HG03139 (cell line): ENCODE measurements around the gene ZXDC.

Experiments
- ATAC-seq: cut with Tn5 transposase; IDR thresholded peaks from one replicate; pipeline ENCODE4 v1.9.1; 2021; ENCODE audit not compliant: unreplicated experiment

Gene ZXDC

GRCh38 chr3:126491221-126492013, 15.7 kb upstream of the ZXDC start:
- ATAC-seq, result no peak

GRCh38 chr3:126490619-126491018, 14.9 kb upstream of the ZXDC start:
- ATAC-seq, result no peak

GRCh38 chr3:126488886-126489569, 13.3 kb upstream of the ZXDC start:
- ATAC-seq, result no peak

DNA sequence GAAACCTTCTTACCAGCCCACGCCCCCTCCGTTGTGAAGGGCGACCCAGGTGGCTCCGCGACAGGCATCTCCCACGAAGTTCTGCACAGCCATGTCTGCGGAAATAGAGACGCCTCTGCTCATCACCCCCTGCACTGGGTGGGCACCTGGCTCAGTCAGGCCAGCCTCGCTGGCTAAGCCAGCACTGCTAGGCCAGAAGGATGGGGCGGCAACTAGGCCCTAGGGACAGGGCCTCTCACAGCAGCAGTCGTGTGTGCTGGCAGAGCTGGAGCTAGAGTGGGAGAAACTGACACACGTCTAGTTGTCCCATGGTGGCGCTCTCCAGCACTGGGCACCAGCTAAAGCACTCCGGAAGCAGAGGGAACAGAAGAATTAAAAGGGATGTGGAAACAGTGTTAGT, 12.5 kb upstream of the ZXDC start:
- no peak for ATAC-seq

GRCh38 chr3:126487151-126487771, 11.6 kb upstream of the ZXDC start:
- ATAC-seq, result no peak

DNA sequence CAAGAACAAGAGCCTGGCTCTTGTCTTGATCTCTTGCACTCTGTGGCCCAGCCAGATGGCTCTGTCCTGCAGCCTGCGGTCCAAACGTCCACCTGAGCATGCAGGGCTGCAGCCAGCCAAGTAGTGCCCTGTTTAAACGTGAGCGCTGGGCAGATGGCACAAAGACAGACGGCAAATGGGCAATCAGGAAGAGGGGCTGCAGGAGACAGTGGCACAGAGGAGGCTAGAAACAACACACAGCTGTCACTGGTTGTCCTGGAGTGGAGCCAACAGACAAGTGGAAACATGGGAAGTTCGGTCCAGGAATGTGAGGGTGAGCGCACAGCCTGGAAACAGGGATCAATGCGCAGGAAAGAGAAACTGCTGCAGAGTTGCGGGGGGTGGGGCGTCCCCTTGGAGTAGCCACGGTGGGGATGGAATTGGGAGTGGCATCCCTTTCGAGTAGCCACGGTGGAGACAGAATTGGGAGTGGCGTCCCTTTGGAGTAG, 10.7 kb upstream of the ZXDC start:
- no peak for ATAC-seq

DNA sequence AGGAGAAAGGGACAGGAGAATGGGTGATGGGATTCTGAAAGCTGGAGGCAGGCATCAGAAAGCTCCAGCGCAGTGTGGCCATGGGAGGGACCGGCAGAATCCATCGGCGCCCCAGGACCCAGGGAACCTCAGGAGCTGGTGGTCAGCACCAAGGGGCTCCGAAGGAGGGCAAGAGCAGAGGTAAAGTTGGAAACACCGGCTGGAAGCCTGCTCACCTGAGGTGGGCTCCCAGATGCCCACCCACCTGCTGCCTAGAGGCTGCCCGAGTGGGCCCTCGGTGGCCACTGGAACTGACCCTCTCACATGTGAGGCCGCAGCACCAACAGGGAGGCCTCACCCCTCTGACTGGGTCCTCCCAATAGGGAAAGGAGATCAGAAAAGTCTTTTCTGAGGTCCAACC, 10.3 kb upstream of the ZXDC start:
- no peak for ATAC-seq

- ATAC-seq, result no peak
Observed at GRCh38 chr3:126485176-126485897, 9.6 kb upstream of the ZXDC start.

- ATAC-seq, result no peak
Observed at GRCh38 chr3:126484662-126485061, 9.0 kb upstream of the ZXDC start.

GRCh38 chr3:126484148-126484547, 8.5 kb upstream of the ZXDC start:
- ATAC-seq, result no peak

- ATAC-seq, result no peak
Observed at GRCh38 chr3:126483321-126483761, 7.7 kb upstream of the ZXDC start.

GRCh38 chr3:126482503-126483255, 7.0 kb upstream of the ZXDC start:
- no peak for ATAC-seq

DNA sequence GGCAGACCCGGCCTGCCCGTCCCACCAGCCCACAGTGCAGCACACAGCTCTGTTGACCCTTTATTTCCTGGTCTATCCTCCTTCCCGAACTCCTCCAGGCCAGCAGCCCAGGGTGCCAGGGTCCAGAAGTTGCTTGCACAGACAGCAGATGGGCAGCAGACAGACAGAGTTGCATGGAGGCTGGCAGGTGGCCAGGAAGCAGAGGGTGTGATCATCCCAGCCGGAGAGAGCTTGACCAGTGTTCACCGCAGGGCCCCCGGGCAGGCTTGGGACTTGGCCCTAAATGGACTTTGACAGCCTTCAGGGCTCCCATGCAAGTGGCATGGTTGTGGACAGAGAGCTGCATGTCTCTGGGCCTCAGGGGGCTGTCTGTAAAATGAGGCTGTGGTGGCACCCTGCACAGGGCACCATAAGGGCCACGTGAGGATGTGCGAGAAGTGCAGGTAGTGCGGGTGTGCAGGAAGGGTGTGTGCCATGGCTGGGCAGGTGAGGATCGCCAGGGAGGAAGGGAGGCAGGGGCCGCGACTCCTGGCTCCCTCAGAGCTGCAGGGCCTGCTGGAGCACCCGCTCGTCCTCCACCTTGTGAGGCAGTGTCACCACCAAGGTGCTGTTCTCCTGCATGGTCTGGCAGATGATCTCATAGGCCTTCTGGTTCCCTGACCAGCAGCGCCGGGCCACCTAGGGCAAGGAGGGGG, 6.3 kb upstream of the ZXDC start:
- ATAC-seq, result no peak

DNA sequence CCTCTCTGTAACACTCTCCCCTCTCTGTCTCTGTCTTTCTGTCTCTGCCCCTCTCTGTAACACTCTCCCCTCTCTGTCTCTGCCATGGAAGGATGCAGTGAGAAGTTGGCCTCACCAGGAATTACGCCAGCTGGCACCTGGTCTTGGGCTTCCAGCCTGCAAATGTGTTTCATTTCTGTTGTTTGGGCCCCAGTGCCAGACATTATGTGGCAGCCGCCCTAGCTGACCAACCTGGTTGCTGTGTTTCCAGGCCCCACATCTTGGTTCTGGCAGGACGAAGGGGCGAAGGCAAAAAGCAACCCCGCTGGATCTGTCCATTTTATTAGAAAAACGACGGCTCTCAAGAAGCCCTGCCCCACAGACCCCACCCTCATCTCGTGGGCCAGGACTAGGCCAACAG, 5.2 kb upstream of the ZXDC start:
- no peak for ATAC-seq

DNA sequence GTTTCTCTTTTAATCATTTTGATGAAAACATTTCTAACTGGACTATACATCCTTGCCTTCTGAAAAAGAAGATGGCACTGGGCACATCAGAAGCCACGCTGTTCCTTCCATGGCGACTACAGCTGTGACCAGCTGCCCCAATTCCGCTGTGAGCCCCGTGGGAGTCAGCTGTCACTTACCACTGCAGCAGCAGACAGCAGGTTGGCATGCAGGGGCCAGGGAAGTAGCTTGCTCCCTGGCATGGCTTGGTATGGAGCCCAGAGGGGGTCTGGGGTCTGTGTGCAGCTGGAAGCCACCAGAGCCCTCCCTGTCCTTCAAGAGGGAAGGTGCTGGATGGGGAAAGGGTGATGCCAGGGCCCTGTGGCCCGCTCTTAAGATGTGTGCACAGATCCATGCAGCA, 4.5 kb upstream of the ZXDC start:
- ATAC-seq, result no peak

- no peak for ATAC-seq
Observed at GRCh38 chr3:126479642-126480041, 4.0 kb upstream of the ZXDC start.

DNA sequence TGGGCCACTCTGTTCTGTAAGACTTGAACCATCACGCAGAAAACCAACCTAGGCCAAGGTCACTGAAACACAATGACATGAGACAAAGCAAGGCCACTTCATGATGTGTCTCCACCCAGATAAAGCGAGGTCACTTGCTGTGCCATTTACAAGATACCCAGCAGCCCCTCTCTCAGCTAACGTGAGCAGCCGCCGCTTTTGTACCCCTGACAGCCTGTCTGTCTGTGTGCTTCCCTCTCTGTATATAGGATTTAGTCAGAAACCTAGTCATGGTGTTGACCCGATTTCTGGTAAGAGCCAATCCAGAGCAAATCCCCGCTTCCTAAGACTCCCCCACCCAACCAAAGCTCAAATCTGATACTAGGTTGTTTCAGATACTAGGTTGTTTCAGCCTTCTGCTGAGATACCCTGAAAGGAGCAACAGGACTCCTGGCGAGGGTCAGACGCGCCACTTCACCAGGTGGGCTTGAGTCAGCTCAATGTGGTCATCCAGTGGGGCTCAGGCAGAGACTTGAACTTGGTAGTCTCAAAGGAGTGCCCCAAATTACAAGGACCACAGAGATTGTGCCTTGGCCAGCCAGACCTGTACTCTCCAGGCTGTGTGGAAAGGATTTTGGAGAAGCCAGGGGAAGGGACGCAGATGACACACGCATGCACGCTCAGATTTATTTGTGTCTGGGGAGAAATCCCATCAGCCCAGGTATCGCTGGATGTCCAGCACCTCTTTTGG, 3.1 kb upstream of the ZXDC start:
- ATAC-seq, result no peak

- no peak for ATAC-seq
Observed at GRCh38 chr3:126477061-126477380, 1.3 kb upstream of the ZXDC start.
